Mesendoderm (in vitro differentiated cells): ENCODE measurements around the gene OR5B21.

Experiments
- DNase-seq: peaks from one replicate; pipeline ENCODE4 v3.0.0; 2013
- H2AK5ac ChIP-seq: 2 replicates; pipeline ENCODE4 v1.6.1; 2013; ENCODE audit warnings: low read length, inconsistent platforms
- H2BK120ac ChIP-seq: 2 replicates; pipeline ENCODE4 v1.6.1; 2013; ENCODE audit warnings: low read depth, mild to moderate bottlenecking, low read length, moderate library complexity, mixed read lengths
- H2BK15ac ChIP-seq: replicated peaks from 2 replicates; pipeline ENCODE4 v1.6.1; 2013; ENCODE audit warnings: low read depth, mild to moderate bottlenecking, moderate library complexity
- H2BK5ac ChIP-seq: 2 replicates; pipeline ENCODE4 v1.6.1; 2013; ENCODE audit warnings: low read length, inconsistent platforms
- H3K18ac ChIP-seq: 2 replicates; pipeline ENCODE4 v1.6.1; 2013; ENCODE audit warnings: mild to moderate bottlenecking, low read length, mixed read lengths
- H3K23ac ChIP-seq: one replicate; pipeline ENCODE4 v1.6.1; 2013; ENCODE audit warnings: low read length
- H3K27ac ChIP-seq: 2 replicates; pipeline ENCODE4 v1.5.1; 2013; ENCODE audit warnings: low read depth, mild to moderate bottlenecking, inconsistent platforms, low read length, moderate library complexity
- H3K27me3 ChIP-seq: 2 replicates; pipeline ENCODE4 v1.6.1; 2013; ENCODE audit warnings: low read length, control low read depth, mild to moderate bottlenecking, inconsistent platforms; ENCODE audit not compliant: insufficient read depth, poor library complexity
- H3K36me3 ChIP-seq: 2 replicates; pipeline ENCODE4 v1.6.1; 2013; ENCODE audit warnings: low read length, inconsistent platforms; ENCODE audit not compliant: control insufficient read depth, insufficient read depth
- H3K4ac ChIP-seq: one replicate; pipeline ENCODE4 v1.6.1; 2013; ENCODE audit warnings: low read depth, mild to moderate bottlenecking, low read length, moderate library complexity
- H3K4me1 ChIP-seq: 2 replicates; pipeline ENCODE4 v1.6.1; 2013; ENCODE audit warnings: low read depth, low read length, inconsistent platforms; ENCODE audit not compliant: control insufficient read depth
- H3K4me2 ChIP-seq: 2 replicates; pipeline ENCODE4 v1.6.1; 2013; ENCODE audit warnings: low read length
- H3K4me3 ChIP-seq: 2 replicates; pipeline ENCODE4 v1.5.1; 2013; ENCODE audit warnings: mild to moderate bottlenecking, low read length
- H3K56ac ChIP-seq: one replicate; pipeline ENCODE4 v1.6.1; 2013; ENCODE audit warnings: low read length
- H3K79me1 ChIP-seq: 2 replicates; pipeline ENCODE4 v1.6.1; 2013; ENCODE audit warnings: low read length, inconsistent platforms
- H3K79me2 ChIP-seq: 2 replicates; pipeline ENCODE4 v1.6.1; 2013; ENCODE audit warnings: mild to moderate bottlenecking, low read length; ENCODE audit not compliant: control insufficient read depth, insufficient read depth
- H3K9ac ChIP-seq: 2 replicates; pipeline ENCODE4 v1.6.1; 2013; ENCODE audit warnings: low read length, inconsistent platforms
- H4K5ac ChIP-seq: one replicate; pipeline ENCODE4 v1.6.1; 2013; ENCODE audit warnings: low read length
- H4K8ac ChIP-seq: one replicate; pipeline ENCODE4 v1.6.1; 2013; ENCODE audit warnings: low read depth, mild to moderate bottlenecking, control low read depth, low read length, moderate library complexity
- WGBS: extraction: QIAGEN DNeasy Blood & Tissue Kit; methylation state at CpG from one replicate; pipeline ENCODE4 v1.1.7; 2013; ENCODE audit warnings: low lambda C conversion rate, missing lambda C conversion rate; ENCODE audit not compliant: insufficient coverage; ENCODE audit errors: extremely low coverage; 5-methylcytosine and 5-hydroxymethylcytosine counted together

Gene OR5B21

DNA sequence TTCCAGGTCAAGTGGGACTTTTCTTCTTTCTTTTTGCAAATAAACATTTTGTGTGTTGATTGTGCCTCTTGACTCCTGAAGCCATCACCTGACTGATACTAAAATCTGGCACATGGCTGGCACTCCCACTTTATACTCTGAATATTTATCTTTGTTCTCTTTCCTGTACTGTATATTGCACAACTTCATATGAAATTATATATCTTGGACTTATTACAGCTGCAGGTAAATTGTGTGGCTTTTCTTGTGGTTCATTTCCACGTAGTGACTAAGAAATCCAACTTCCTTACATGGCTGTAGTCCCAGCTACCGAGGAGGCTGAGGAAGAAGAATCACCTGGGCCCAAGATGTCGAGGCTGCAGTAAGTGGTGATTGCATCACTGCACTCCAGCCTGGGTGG is 42.2 kb downstream of the OR5B21 start:
- Histone ChIP-seq H3K4me2 (no peak overlapping the region), H3K23ac (no peak overlapping the region)
- no CpG with 5 or more reads among the region's 3 CpGs for WGBS

More for the DNA sequence above, 42.2 kb downstream of the OR5B21 start:
- Histone ChIP-seq H3K56ac (no peak overlapping the region), H4K5ac (no peak overlapping the region), H2AK5ac (no peak overlapping the region), H3K4ac (no peak overlapping the region), H2BK15ac (no peak overlapping the region), H3K4me3 (no peak overlapping the region), H3K79me2 (no peaks in the 10 kb centered on the region), H3K9ac (no peak overlapping the region), H3K4me1 (no peaks in the 10 kb centered on the region), H4K8ac (no peak overlapping the region), H3K79me1 (no peaks in the 10 kb centered on the region), H3K27me3 (no peaks in the 10 kb centered on the region), H2BK120ac (no peak overlapping the region), H3K27ac (no peak overlapping the region), H3K36me3 (no peaks in the 10 kb centered on the region), H2BK5ac (no peak overlapping the region), H3K18ac (no peak overlapping the region)
- DNase-seq: no peak
